Skeletal muscle satellite cell (primary cell): ENCODE results near the gene LRMDA.

ENCODE experiments used
- H3K27me3 ChIP-seq: 2 replicates; pipeline ENCODE4 v1.7.0; 2013; ENCODE audit warnings: low read length; ENCODE audit not compliant: control insufficient read depth, insufficient read depth
- H3K36me3 ChIP-seq: 2 replicates; pipeline ENCODE4 v1.7.0; 2013; ENCODE audit warnings: mild to moderate bottlenecking, control low read depth, low read length; ENCODE audit not compliant: insufficient read depth
- H3K4me1 ChIP-seq: 2 replicates; pipeline ENCODE4 v1.7.0; 2013; ENCODE audit warnings: low read length; ENCODE audit not compliant: control insufficient read depth, insufficient read depth
- H3K4me2 ChIP-seq: 2 replicates; pipeline ENCODE4 v1.7.0; 2013; ENCODE audit warnings: mild to moderate bottlenecking, low read length
- H3K4me3 ChIP-seq: 2 replicates; pipeline ENCODE4 v1.7.0; 2013; ENCODE audit warnings: low read length
- H3K9ac ChIP-seq: 2 replicates; pipeline ENCODE4 v1.7.0; 2013; ENCODE audit warnings: mild to moderate bottlenecking, low read depth, low read length, moderate library complexity
- H3K9me3 ChIP-seq: replicated peaks from 2 replicates; pipeline ENCODE4 v1.7.0; 2013; ENCODE audit warnings: mild to moderate bottlenecking, control low read depth, low read length

The LRMDA gene

DNA sequence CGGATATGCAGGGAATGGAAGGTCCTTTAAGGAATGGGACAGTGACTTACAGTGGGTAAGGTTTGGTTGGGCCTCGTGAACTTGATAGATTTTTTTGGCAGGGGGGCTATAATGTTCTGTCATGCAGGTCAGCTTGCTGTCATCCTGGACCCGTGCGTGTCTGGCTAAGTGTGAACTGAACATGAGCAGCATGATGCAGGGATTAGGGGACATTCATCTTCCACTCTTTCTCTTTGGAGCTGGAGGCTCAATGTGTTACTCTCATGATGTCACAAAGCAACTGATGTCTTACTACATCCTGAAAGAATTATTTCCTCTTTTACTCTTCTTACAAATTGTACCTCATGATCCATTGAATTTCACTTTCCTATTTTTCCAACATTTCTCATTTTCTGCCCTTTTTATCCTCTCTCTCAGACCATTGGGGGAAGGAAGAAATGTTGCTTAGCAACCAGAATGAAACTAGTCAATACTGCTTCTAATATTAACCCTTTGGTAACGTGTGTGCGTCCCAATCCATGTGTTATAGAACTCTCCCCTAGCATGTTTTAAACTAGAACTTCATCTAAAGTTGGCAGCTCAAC is 549.1 kb downstream of the LRMDA start:
- no peaks in the 10 kb centered on the region for H3K36me3 ChIP-seq
- no peaks in the 10 kb centered on the region for H3K4me1 ChIP-seq
- no peak overlapping the region for H3K4me3 ChIP-seq
- H3K4me2 ChIP-seq, result no peak overlapping the region
- peaks cover 4% of the 10 kb centered on the region for H3K27me3 ChIP-seq
- H3K9me3 ChIP-seq, result no peaks in the 10 kb centered on the region
- H3K9ac ChIP-seq, result no peak overlapping the region

DNA sequence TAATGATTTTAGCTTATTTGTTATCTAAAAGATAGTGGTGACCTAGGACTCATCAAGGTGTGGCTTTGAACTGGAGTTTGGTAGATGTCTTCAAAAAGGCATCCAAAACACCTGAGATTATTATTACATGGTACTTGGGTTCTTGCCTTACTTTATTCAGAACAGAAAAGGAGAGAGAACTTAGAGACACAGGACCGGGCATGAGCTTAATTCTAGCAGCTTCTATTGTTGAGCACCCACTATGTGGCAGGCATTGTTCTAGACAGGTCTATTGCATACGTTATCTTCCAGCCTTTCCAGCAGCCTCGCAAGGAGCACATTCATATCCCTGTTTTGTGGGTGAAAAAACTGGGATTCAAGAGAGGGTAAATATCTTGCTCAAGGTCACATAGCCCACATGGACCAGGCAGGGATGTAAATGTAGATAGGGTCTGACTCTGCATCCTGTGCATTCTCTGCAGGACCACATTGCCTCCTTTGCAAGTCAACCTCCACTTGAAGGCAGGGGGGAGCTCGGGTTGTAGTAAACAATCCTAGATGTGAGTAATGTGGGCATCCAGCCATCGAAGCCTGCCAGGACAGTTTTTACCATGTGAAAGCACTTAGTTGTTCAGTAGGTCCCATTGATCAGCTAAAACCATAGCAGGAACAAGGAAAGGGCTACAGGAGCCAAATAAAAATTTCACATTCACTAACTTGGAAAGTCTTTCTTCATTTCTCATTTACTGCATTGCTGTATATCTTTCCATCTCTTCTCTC is 551.4 kb downstream of the LRMDA start:
- H3K36me3 ChIP-seq, result no peaks in the 10 kb centered on the region
- H3K9ac ChIP-seq, result no peak overlapping the region
- H3K4me1 ChIP-seq, result no peaks in the 10 kb centered on the region
- peaks cover 7% of the 10 kb centered on the region for H3K27me3 ChIP-seq
- no peak overlapping the region for H3K4me3 ChIP-seq
- no peaks in the 10 kb centered on the region for H3K9me3 ChIP-seq
- no peak overlapping the region for H3K4me2 ChIP-seq

- no peak overlapping the region for H3K4me3 ChIP-seq
- no peak overlapping the region for H3K9ac ChIP-seq
Measured at GRCh38 chr10:75984067-75984466, 552.6 kb downstream of the LRMDA start.

GRCh38 chr10:75987616-75988015 is 556.2 kb downstream of the LRMDA start:
- H3K4me1 ChIP-seq, result no peaks in the 10 kb centered on the region
- peaks cover 7% of the 10 kb centered on the region for H3K27me3 ChIP-seq
- no peak overlapping the region for H3K9ac ChIP-seq
- H3K9me3 ChIP-seq, result no peaks in the 10 kb centered on the region
- no peaks in the 10 kb centered on the region for H3K36me3 ChIP-seq
- no peak overlapping the region for H3K4me3 ChIP-seq
- no peak overlapping the region for H3K4me2 ChIP-seq

More at GRCh38 chr10:75984067-75984466, 552.6 kb downstream of the LRMDA start:
- H3K36me3 ChIP-seq, result no peaks in the 10 kb centered on the region
- H3K27me3 ChIP-seq, result peaks cover 7% of the 10 kb centered on the region
- no peaks in the 10 kb centered on the region for H3K9me3 ChIP-seq
- no peak overlapping the region for H3K4me2 ChIP-seq
- no peaks in the 10 kb centered on the region for H3K4me1 ChIP-seq

GRCh38 chr10:75994357-75995040 is 563.1 kb downstream of the LRMDA start:
- Histone ChIP-seq H3K4me3 (no peak overlapping the region), H3K36me3 (no peaks in the 10 kb centered on the region), H3K9ac (no peak overlapping the region), H3K4me1 (no peaks in the 10 kb centered on the region), H3K9me3 (no peaks in the 10 kb centered on the region), H3K4me2 (no peak overlapping the region), H3K27me3 (peaks cover 30% of the 10 kb centered on the region)

DNA sequence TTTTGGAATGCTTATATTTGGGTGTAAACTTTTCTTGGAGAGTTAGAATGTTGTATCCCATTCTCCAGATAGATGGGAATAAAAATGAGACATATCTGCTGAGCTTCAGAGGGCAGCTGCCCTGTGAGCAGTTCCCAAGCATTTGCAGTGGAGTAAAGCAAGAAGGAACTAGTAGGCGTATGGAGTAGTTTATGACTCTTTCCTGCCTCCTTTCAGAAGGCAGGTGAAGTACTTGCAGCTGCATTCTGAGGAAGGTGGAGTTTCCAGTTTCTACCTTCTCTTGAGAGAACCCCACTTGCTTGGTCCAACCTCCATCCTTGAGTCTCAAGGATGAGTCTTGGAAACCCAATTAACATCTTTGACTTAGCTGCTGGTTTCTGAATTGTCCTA is 563.6 kb downstream of the LRMDA start:
- H3K4me2 ChIP-seq, result no peak overlapping the region
- no peak overlapping the region for H3K9ac ChIP-seq
- H3K9me3 ChIP-seq, result no peaks in the 10 kb centered on the region
- no peaks in the 10 kb centered on the region for H3K36me3 ChIP-seq
- no peak overlapping the region for H3K4me3 ChIP-seq
- peaks cover 30% of the 10 kb centered on the region for H3K27me3 ChIP-seq
- no peaks in the 10 kb centered on the region for H3K4me1 ChIP-seq

- Histone ChIP-seq H3K9ac (no peak overlapping the region), H3K27me3 (peaks cover 34% of the 10 kb centered on the region), H3K4me2 (no peak overlapping the region), H3K4me1 (no peaks in the 10 kb centered on the region), H3K4me3 (no peak overlapping the region), H3K9me3 (no peaks in the 10 kb centered on the region), H3K36me3 (no peaks in the 10 kb centered on the region)
Measured at GRCh38 chr10:75995720-75996119, 564.3 kb downstream of the LRMDA start.

DNA sequence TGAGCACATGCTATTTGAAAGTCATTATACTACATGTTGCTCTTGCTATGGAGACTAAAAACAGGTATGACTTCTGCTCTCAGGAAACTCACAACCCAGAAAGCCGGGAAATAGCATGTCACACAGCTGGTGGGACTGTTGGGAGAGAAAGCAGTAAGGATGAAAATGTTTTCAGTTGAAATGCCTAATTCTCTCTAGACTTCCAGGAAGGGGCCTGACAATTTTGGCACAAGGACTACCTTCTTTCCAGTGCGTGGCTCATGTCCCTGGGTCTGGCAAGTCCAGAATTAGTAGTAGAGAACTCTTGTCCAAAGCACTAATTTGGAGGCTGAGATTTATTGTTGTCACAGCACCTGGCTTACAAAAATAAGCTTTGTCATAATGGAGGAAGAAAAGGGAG is 567.6 kb downstream of the LRMDA start:
- no peaks in the 10 kb centered on the region for H3K4me1 ChIP-seq
- H3K36me3 ChIP-seq, result no peaks in the 10 kb centered on the region
- no peak overlapping the region for H3K4me3 ChIP-seq
- peaks cover 36% of the 10 kb centered on the region for H3K27me3 ChIP-seq
- no peak overlapping the region for H3K9ac ChIP-seq
- no peak overlapping the region for H3K4me2 ChIP-seq
- H3K9me3 ChIP-seq, result no peaks in the 10 kb centered on the region

- H3K27me3 ChIP-seq, result peaks cover 32% of the 10 kb centered on the region
- H3K4me3 ChIP-seq, result no peak overlapping the region
- H3K4me2 ChIP-seq, result no peak overlapping the region
- H3K9ac ChIP-seq, result no peak overlapping the region
- no peaks in the 10 kb centered on the region for H3K9me3 ChIP-seq
- H3K36me3 ChIP-seq, result no peaks in the 10 kb centered on the region
- H3K4me1 ChIP-seq, result no peaks in the 10 kb centered on the region
Measured at GRCh38 chr10:75999515-76000209, 568.2 kb downstream of the LRMDA start.

DNA sequence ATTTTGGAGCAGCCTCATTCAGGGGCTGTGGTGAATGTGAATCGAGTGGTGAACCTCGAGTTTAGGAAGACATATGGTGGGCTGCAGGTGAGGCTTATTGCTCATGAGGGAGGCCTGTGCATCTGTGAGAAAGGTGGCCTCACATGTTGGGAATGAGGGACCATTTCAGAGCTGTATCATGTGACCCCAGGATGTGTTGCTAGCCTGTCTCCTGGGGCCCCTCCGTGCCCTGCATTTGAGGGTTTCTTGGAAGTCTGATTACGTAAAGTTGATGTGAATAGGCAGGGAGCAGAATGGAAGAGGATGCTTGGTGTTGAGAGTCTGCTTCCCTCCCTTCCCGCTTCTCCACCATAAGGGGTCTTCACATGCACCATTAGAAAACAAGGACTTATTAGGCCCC is 569.1 kb downstream of the LRMDA start:
- no peaks in the 10 kb centered on the region for H3K4me1 ChIP-seq
- H3K9ac ChIP-seq, result no peak overlapping the region
- H3K36me3 ChIP-seq, result no peaks in the 10 kb centered on the region
- no peaks in the 10 kb centered on the region for H3K9me3 ChIP-seq
- H3K4me2 ChIP-seq, result no peak overlapping the region
- no peak overlapping the region for H3K4me3 ChIP-seq
- H3K27me3 ChIP-seq, result peaks cover 25% of the 10 kb centered on the region

DNA sequence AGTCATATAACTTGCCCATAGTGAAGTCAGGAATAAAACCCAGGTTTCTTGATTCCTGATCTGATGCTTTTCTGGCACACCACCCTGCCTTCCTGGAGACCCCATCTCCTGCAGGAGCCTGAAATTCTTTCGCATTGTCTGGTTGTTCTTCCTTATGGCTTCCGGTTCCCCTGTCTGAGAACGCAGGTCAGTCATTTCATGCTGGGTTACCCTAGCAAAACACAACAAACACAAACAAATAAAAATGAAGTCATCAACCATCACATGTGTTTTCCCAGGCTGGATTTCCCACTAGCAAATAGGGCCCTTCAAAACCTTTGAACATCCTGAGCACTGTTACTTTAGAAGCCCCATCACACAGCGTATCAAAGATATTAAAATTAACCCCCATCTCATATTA is 569.6 kb downstream of the LRMDA start:
- H3K27me3 ChIP-seq, result peaks cover 26% of the 10 kb centered on the region
- H3K9me3 ChIP-seq, result no peaks in the 10 kb centered on the region
- no peaks in the 10 kb centered on the region for H3K4me1 ChIP-seq
- H3K4me2 ChIP-seq, result no peak overlapping the region
- no peak overlapping the region for H3K4me3 ChIP-seq
- H3K9ac ChIP-seq, result no peak overlapping the region
- H3K36me3 ChIP-seq, result no peaks in the 10 kb centered on the region
